HUES6 (cell line): ENCODE results near the gene WNT11.

Experiments
- H3K27ac ChIP-seq: 2 replicates; pipeline ENCODE4 v1.7.0; 2013; ENCODE audit warnings: low read depth, mild to moderate bottlenecking, low read length, inconsistent platforms
- H3K27me3 ChIP-seq: 2 replicates; pipeline ENCODE4 v1.6.1; 2013; ENCODE audit warnings: low read length; ENCODE audit not compliant: control insufficient read depth, insufficient read depth
- H3K36me3 ChIP-seq: 2 replicates; pipeline ENCODE4 v1.6.1; 2013; ENCODE audit warnings: low read length; ENCODE audit not compliant: control insufficient read depth, insufficient read depth
- H3K4me1 ChIP-seq: 2 replicates; pipeline ENCODE4 v1.6.1; 2013; ENCODE audit warnings: low read length; ENCODE audit not compliant: control insufficient read depth, insufficient read depth
- H3K4me3 ChIP-seq: 2 replicates; pipeline ENCODE4 v1.5.1; 2013; ENCODE audit warnings: low read depth, low read length
- H3K9ac ChIP-seq: one replicate; pipeline ENCODE4 v1.6.1; 2013; ENCODE audit warnings: mild to moderate bottlenecking, low read length
- H3K9me3 ChIP-seq: 2 replicates; pipeline ENCODE4 v1.6.1; 2013; ENCODE audit warnings: low read depth, low read length; ENCODE audit not compliant: control insufficient read depth, insufficient read depth

The WNT11 gene

DNA sequence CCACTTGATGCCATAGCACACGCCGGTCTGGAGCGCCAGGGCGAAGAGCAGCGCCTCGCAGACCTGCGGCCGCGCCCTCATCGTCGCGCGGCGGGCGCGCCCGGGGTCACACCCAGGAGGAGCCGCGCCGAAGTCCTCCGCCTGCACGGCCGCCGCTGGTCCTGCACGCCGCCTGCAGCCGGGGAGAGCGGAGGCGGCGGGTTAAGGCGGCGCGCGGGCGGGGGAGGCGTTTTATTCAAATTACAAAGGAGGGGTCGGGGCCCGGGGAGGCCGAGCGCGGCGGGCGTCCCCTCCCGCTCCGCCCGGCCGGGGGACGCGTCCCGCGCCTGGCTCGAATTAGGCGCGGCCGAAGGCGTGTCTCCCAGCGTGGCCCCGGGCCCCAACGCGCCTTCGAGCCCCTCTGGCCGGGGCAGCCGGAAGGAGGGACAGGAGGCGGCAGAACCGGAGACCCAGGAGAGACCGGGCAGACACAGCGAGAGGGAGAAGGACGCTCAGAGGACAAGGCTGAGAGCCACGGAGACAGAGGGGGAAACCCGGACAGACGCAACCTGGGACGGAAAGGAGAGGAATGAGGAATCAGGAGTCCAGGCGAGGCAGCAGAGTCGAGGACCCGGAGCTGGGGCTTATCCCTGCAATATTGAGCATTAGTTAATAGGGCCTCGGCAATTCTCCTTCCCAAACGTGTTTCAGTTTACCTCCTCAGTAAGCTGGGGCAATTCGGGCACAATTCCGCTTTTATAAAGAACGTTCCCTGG is at the start of gene WNT11:
WNT11 (minus strand) TSS at position 176 of the 755 bp plus-strand sequence; CDS start at position 81, 95 bp downstream.
- Histone ChIP-seq H3K4me3 (peak within 1 kb of the TSS; percentile 72), H3K9ac (peak within 1 kb of the TSS; percentile 43), H3K36me3 (no peaks in the 10 kb centered on the region), H3K9me3 (no peaks in the 10 kb centered on the region), H3K27ac (no peak within 1 kb of the TSS), H3K4me1 (peaks cover 26% of the 10 kb centered on the region), H3K27me3 (peaks cover 92% of the 10 kb centered on the region)

DNA sequence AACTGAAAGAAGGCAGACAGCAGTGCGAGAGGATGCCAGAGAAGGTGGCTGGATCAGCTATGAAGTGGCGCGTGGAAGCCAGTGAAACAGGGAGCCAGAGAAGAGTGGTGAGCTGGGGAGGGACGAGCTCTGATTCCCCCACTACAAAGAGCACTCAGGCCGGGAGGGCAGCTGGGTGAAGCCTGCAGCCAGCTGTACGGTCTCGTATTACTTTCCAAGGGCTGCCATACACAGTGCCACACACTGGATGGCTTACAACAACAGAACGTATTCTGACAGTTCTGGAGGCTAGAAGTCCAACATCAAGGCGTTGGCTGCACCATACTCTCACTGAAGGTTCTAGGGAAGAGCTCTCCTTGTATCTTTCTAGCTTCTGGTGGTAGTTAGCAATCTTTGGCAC is 47.1 kb upstream of the WNT11 start:
- Histone ChIP-seq H3K27ac (no peak overlapping the region), H3K4me1 (peaks cover 12% of the 10 kb centered on the region; the same call in 1 of the 2 replicates)

DNA sequence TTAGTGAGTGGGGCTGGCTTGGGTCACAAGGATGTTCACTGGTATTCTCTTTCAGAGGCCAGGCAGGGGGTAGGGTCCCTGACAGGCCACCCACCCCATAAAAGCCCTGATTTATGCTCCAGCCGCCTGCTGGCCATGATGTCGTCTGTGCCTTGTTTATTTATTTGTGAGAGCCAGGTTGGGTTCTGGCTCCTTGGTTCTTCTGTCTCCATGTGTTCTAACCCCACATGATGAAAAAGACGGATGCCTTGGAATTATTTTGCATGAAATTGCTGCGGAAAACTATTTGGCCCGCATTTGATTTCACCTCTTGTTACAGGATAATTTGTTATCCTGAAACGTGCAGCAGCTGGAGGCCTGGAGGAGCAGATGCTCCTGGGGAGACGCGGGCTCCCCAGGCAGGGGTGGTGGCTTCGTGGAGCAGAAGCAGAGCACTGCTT is 46.3 kb upstream of the WNT11 start:
- Histone ChIP-seq H3K36me3 (no peaks in the 10 kb centered on the region), H3K27ac (no peak overlapping the region), H3K4me1 (peaks cover 12% of the 10 kb centered on the region; the same call in 1 of the 2 replicates), H3K27me3 (no peaks in the 10 kb centered on the region; the same call in 1 of the 2 replicates), H3K9ac (no peak overlapping the region), H3K4me3 (no peak overlapping the region), H3K9me3 (no peaks in the 10 kb centered on the region)

More for the DNA sequence above, 47.1 kb upstream of the WNT11 start:
- Histone ChIP-seq H3K4me3 (no peak overlapping the region), H3K36me3 (no peaks in the 10 kb centered on the region), H3K27me3 (peaks cover 4% of the 10 kb centered on the region; the same call in 1 of the 2 replicates), H3K9me3 (no peaks in the 10 kb centered on the region), H3K9ac (no peak overlapping the region)

DNA sequence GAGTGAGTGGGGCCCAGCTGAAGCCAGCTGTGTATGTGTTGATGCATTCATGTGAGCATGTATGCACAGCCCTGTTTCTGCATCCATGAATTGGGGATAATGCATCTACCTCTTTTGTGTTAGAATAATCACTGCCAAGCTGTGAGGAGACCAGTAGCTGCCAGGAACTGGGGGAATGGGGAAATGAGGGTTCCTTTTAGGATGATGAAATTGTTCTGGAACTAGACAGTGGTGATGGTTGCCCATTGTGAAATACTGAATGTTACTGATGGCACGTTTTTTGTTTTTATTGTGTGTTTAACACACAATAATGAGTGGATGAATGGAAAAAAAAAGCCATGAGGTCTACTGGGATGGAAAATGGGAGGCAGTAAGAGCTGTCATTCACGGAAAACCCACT is 45.3 kb upstream of the WNT11 start:
- Histone ChIP-seq H3K9me3 (no peaks in the 10 kb centered on the region), H3K27me3 (no peaks in the 10 kb centered on the region), H3K4me1 (peaks cover 1% of the 10 kb centered on the region; the same call in 1 of the 2 replicates), H3K4me3 (no peak overlapping the region), H3K27ac (no peak overlapping the region), H3K9ac (no peak overlapping the region), H3K36me3 (no peaks in the 10 kb centered on the region)

DNA sequence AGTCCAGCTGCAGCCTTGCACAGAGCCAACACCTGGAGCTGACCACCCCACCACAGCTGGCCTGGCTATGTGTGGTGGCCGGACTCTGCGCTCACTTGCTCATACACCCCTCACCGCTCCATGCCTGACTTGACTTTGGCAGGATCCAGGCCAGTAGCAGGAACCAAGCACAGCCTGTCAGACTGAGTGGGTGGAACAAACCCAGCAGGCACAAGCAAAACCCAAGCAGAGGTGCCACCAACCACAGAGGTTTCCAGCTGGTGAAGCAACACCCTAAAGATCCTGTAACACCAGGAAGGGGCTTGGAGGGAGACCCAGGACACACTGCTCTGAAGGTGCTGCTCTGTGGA is 44.9 kb upstream of the WNT11 start:
- no peak overlapping the region for H3K27ac ChIP-seq
- no peaks in the 10 kb centered on the region for H3K36me3 ChIP-seq
- H3K9me3 ChIP-seq = no peaks in the 10 kb centered on the region
- no peak overlapping the region for H3K9ac ChIP-seq
- H3K27me3 ChIP-seq = no peaks in the 10 kb centered on the region
- H3K4me1 ChIP-seq = no peaks in the 10 kb centered on the region; the same call in 1 of the 2 replicates
- H3K4me3 ChIP-seq = no peak overlapping the region

DNA sequence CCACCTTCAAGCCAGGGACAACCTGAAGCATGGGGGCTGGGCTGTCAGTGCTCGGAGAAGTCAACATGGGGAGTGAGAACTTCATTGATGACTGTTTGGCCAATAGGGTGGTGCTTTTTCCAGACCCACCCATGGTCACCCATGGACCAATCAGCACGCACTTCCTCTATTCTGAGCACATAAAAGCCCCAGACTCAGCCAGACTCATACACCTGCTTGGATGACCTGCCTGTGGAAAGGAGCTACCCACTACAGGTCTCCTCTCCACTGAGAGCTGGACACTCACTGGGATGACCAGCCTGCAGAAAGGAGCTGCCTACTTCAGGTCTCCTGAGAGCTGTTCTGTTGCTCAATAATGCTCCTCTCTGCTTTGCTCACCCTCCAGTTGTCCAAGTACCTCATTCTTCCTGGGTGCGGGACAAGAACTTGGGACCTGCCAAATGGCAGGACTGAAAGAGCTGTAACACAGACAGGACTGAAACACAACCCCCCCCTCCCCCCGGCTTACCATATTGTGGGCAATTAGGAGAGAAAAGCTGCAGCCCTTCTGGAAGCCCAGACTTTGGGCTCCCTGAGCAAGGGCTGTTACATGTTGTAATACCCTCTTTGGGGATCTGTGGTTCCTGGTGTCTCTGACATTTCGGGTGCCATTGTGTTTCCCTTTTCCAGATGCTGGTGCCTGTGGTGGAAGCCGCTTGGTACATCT is 44.4 kb upstream of the WNT11 start:
- 0 out of 2 replicates have a peak, but pooled peaks cover under 1% of the 10 kb centered on the region for H3K27me3 ChIP-seq
- H3K9me3 ChIP-seq = no peaks in the 10 kb centered on the region
- H3K27ac ChIP-seq = no peak overlapping the region

DNA sequence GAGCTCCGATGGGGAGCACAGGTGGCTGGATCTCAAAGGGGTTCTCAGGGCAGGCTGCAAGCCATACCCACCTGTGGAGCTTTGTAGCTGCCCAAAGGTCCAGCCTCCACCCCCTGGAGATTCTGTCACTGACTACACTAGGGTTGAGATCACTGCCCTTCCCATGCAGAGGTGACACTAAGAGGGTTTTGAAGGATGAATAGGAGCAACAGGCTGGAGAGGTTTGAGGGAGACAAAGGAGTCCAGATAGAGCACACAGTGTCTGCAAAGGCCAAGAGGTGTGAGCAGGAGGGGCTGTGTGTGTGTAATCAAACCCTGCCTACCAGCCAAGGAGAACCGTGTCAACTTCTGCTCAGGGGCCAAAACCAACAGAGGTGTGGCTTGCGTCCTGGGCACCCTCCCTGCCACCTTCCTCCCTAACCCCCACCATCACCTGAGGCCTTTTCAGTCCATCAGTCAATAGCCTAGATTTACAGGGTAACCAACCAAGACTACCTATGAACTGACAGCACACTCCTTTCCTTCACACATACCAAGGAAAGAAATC is 43.0 kb upstream of the WNT11 start:
- Histone ChIP-seq H3K9me3 (no peaks in the 10 kb centered on the region), H3K4me1 (no peaks in the 10 kb centered on the region; the same call in 1 of the 2 replicates), H3K36me3 (no peaks in the 10 kb centered on the region), H3K27ac (no peak overlapping the region), H3K9ac (no peak overlapping the region), H3K4me3 (no peak overlapping the region), H3K27me3 (peaks cover 15% of the 10 kb centered on the region)

More for the DNA sequence above, 44.4 kb upstream of the WNT11 start:
- Histone ChIP-seq H3K9ac (no peak overlapping the region), H3K36me3 (no peaks in the 10 kb centered on the region), H3K4me1 (no peaks in the 10 kb centered on the region; the same call in 1 of the 2 replicates), H3K4me3 (no peak overlapping the region)

DNA sequence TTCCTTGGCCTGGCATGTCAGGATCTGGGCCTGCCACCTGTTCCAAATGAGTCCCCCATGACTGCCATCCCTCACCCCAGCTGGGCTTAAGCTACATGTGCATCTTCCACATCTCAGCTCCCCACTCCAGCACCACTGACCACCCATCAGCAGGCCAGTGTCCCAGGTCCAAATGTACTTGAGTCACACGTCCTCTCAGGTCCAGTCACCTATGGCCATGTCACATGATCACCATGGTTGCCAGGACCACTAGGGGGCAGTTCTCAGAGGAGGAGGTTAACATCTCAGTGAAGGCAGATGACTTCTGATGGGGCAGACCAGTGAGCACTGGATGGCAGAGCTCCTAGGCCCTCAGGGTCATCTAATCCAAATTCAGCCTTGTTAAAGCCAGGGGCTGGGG is 41.9 kb upstream of the WNT11 start:
- H3K9me3 ChIP-seq = no peaks in the 10 kb centered on the region
- H3K27me3 ChIP-seq = peaks cover 24% of the 10 kb centered on the region
- no peak overlapping the region for H3K9ac ChIP-seq
- no peak overlapping the region for H3K4me3 ChIP-seq
- no peaks in the 10 kb centered on the region for H3K36me3 ChIP-seq
- H3K4me1 ChIP-seq = peaks cover 7% of the 10 kb centered on the region
- H3K27ac ChIP-seq = no peak overlapping the region

DNA sequence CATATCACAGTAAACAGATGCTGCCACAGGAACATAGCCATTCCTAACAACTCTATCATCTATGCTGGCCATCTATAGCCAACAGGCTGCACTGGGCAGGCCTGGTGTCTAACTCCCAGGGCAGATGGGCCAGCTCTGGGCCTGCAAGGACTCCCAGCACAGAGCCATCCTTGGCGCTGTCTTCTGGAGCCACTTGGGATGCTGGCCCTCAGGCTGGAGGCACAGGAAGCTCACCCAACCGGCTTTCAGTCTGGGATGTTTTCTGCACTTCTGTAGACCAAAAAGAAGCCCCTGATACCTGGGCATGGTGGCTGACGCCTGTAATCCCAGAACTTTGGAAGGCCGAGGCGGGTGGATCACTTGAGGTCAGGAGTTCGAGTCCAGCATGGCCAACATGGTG is 40.8 kb upstream of the WNT11 start:
- Histone ChIP-seq H3K36me3 (no peaks in the 10 kb centered on the region), H3K4me3 (no peak overlapping the region), H3K27ac (no peak overlapping the region), H3K4me1 (peaks cover 11% of the 10 kb centered on the region), H3K27me3 (peaks cover 35% of the 10 kb centered on the region), H3K9ac (no peak overlapping the region), H3K9me3 (no peaks in the 10 kb centered on the region)

DNA sequence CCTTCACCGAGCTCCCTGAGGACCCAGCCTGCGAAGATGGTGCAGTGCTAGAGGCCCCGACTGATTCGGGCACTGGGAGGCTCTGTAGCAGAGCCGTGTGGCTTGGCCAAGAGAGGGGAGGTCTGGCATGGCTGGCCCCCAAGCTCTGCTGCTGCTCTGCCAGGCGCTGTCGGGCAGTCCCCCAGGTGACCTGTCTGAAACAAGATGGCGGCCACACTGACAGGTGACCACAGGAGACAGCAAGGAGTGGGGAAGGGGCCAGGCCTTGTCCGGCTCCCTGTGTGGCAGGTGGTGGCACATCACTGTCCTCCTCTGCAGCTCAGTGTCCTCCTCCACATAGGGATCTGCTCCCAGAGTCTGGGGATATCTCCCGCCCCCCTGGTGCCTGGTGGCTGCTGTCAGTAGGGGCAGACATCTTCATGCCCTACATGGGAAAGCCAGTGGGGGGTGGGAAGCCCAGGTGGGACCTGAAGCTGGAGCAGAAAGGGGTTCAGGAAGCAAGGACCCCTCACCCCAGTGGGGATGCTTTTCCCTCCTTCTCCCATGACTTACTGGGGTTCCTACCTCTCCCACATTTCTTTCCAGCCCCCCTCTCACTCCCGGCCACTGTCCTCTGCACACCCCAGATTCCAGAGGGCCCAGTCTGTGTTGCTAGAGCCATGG is 40.1 kb upstream of the WNT11 start:
- Histone ChIP-seq H3K27me3 (peaks cover 41% of the 10 kb centered on the region), H3K27ac (no peak overlapping the region), H3K4me3 (no peak overlapping the region), H3K36me3 (no peaks in the 10 kb centered on the region), H3K9me3 (no peaks in the 10 kb centered on the region), H3K4me1 (peaks cover 11% of the 10 kb centered on the region), H3K9ac (no peak overlapping the region)
